ENCODE results near the gene EYA4. TPM values are rescaled to one million over a fixed set of nuclear protein-coding genes. Genes with fewer than 3 reads are reported as not detected.

EYA4 gene
- total and polyA plus RNA-seq, 3 donors from 2014 or later, result 8.1 to 11.3 (median 10.7) TPM

DNA sequence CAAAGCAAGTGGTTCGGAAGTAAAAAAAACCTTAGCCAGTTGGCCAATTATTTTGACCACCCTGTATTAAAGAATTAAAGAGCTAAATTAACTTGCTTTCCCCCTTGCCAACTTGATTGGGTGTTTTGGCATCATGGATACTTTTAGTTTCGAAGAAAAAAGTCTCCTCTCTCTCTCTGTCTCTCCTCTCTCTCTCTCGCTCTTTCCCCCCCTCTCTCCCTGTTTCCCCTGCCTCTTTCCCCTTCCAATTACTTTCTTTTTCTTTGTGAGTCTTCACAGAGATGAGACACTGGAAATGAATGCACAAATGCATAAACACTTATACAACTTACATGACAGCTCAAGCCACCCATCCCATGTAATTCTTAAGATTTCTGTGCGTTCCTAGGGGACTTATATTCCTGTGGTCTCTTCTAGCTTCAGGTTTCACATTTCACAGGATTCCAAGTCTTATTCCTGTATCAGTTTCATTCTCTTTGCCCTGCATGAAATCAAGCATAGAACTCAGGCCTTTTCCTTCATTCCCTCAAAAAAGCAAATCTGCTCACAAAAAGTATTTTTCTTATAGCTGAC, 32.9 kb upstream of the EYA4 start:
- Histone ChIP-seq H3K4me1 (no peaks in the 10 kb centered on the region), H3K27ac (no peak overlapping the region), H3K4me3 (no peak overlapping the region), H3K36me3 (ENCODE audit: low read depth, missing control alignments) (no peaks in the 10 kb centered on the region), H3K9me3 (no peaks in the 10 kb centered on the region), H3K27me3 (no peaks in the 10 kb centered on the region)
- DNase-seq, result no peak
- intact Hi-C loops (cut with DNase I; ENCODE audit: low total_unique reads), result no loop called here
- 72 to 86% methylated on average over 4 of the region's 4 CpGs for WGBS, 2 donors
- TF ChIP-seq POLR2A (IDR thresholded peaks at IDR 0.05), result no peak
- TF ChIP-seq, protein P1, sequence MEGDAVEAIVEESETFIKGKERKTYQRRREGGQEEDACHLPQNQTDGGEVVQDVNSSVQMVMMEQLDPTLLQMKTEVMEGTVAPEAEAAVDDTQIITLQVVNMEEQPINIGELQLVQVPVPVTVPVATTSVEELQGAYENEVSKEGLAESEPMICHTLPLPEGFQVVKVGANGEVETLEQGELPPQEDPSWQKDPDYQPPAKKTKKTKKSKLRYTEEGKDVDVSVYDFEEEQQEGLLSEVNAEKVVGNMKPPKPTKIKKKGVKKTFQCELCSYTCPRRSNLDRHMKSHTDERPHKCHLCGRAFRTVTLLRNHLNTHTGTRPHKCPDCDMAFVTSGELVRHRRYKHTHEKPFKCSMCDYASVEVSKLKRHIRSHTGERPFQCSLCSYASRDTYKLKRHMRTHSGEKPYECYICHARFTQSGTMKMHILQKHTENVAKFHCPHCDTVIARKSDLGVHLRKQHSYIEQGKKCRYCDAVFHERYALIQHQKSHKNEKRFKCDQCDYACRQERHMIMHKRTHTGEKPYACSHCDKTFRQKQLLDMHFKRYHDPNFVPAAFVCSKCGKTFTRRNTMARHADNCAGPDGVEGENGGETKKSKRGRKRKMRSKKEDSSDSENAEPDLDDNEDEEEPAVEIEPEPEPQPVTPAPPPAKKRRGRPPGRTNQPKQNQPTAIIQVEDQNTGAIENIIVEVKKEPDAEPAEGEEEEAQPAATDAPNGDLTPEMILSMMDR (IDR thresholded peaks at IDR 0.05), result no peak

DNA sequence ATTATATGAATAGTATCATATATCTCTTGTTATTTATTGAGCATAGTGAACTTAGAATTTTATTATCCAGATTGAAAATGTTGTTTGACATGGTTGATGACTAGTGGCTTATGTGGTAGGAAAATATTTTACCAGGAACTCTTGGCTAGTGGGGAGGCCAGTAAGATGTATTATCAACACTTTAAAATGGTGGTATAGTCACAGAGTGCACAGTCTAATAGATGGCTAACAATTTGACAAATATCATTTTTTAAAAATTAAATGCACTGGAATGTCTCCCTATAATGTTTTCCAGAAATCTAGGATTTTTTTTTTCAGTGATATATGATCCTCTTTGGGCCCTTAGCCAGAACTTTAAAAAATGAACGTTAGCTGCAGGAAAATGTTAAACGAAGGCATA, 26.9 kb upstream of the EYA4 start:
- no peak for DNase-seq
- Histone ChIP-seq H3K4me3 (no peak overlapping the region), H3K9me3 (no peaks in the 10 kb centered on the region), H3K4me1 (no peaks in the 10 kb centered on the region), H3K27me3 (no peaks in the 10 kb centered on the region), H3K36me3 (ENCODE audit: low read depth, missing control alignments) (no peaks in the 10 kb centered on the region), H3K27ac (no peak overlapping the region)
- intact Hi-C loops (cut with DNase I; ENCODE audit: low total_unique reads), result no loop called here
- 24 to 29% methylated on average over 2 of the region's 2 CpGs for WGBS, 2 donors
- no peak for TF ChIP-seq POLR2A (IDR thresholded peaks at IDR 0.05)
- TF ChIP-seq, protein P1 (IDR thresholded peaks at IDR 0.05), result no peak

DNA sequence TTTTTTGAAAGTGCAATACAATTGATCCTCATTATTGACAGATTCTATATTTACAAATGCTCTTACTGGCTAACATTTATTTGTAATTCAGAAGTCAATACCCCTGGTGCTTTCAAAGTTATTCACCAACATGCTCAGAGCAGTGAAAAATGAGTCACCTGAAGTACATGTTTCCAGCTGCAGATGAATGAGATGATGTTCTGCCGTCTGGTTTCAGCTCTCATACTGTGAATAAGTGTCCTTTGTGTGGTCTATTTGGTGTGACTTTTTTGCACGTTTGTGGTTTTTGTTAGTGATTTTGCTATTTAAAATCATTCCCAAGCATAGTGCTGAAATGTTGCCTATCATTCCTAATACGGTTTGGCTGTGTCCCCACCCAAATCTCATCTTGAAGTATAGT, 22.3 kb upstream of the EYA4 start:
- Histone ChIP-seq H3K27ac (no peak overlapping the region), H3K9me3 (no peaks in the 10 kb centered on the region), H3K4me3 (no peak overlapping the region), H3K36me3 (ENCODE audit: low read depth, missing control alignments) (no peaks in the 10 kb centered on the region), H3K4me1 (no peaks in the 10 kb centered on the region), H3K27me3 (no peaks in the 10 kb centered on the region)
- 56 to 83% methylated on average over 3 of the region's 3 CpGs for WGBS, 2 donors
- intact Hi-C loops (cut with DNase I; ENCODE audit: low total_unique reads), result no loop called here
- no peak for DNase-seq
- TF ChIP-seq, protein P1 (IDR thresholded peaks at IDR 0.05), result no peak
- no peak for TF ChIP-seq POLR2A (IDR thresholded peaks at IDR 0.05)

DNA sequence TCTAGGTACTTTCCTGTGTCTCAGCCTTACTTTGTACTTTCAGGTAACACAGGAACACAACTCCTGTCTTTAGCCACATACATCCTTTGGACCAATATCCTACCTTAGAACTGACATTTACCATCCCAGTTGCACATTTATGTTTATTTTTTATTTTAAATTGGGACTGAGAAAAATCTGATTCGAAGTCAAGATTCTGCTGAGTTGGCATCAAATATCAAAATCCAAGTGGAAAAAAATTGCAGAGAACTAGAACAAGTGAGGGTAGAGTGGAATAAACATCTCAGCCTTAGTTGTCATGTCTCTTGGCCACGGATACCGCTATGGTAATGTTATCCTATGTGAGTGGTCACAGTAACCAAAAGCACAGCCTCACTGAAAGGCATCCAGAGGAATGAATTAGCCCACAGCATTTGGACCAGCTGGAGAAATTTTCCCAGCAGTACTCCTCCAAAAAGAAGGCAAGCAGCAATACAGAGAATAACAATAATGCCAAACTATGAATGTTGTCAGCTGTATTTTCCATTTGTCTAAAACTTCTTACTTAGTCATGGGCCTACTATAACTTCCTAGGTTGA, 17.6 kb upstream of the EYA4 start:
- no peak overlapping the region for H3K4me3 ChIP-seq
- H3K27me3 ChIP-seq, result no peaks in the 10 kb centered on the region
- 88 to 91% methylated on average over 3 of the region's 3 CpGs for WGBS, 2 donors
- H3K4me1 ChIP-seq, result no peaks in the 10 kb centered on the region
- no peaks in the 10 kb centered on the region for H3K36me3 ChIP-seq (ENCODE audit: low read depth, missing control alignments)
- no peak for TF ChIP-seq POLR2A (IDR thresholded peaks at IDR 0.05)
- TF ChIP-seq, protein P1 (IDR thresholded peaks at IDR 0.05), result no peak
- no peaks in the 10 kb centered on the region for H3K9me3 ChIP-seq
- intact Hi-C loops (cut with DNase I; ENCODE audit: low total_unique reads), result no loop called here
- DNase-seq, result no peak
- H3K27ac ChIP-seq, result no peak overlapping the region

DNA sequence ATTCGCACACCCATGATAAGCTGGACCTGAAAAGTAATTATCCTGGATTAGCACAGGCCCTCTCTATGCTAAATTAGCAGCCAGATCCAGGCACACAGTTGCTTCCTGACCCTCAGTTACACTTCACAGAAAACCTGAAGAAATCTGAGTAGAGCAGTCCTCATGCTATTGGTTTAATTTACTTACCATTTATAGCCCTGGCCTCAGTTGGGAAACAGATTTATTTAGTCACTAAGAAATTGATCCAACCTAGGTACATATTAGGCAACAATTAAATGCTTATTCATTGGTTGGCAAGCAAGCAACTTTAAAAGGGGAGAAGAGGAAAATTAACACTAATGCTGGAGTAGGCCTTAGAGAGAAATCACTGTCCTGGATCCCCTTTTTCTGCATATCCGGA, 15.6 kb upstream of the EYA4 start:
- Histone ChIP-seq H3K9me3 (no peaks in the 10 kb centered on the region), H3K27me3 (no peaks in the 10 kb centered on the region), H3K27ac (no peak overlapping the region), H3K36me3 (ENCODE audit: low read depth, missing control alignments) (no peaks in the 10 kb centered on the region), H3K4me1 (no peaks in the 10 kb centered on the region), H3K4me3 (no peak overlapping the region)
- TF ChIP-seq, protein P1 (IDR thresholded peaks at IDR 0.05), result no peak
- no peak for TF ChIP-seq POLR2A (IDR thresholded peaks at IDR 0.05)
- intact Hi-C loops (cut with DNase I; ENCODE audit: low total_unique reads), result no loop called here
- no peak for DNase-seq
- 92 to 96% methylated on average over 2 of the region's 2 CpGs for WGBS, 2 donors
